Motor neuron (in vitro differentiated cells): Measurements from ENCODE around the gene MANBA. TPM values are rescaled to one million over a fixed set of nuclear protein-coding genes. Genes with fewer than 3 reads are reported as not detected.
A peak's percentile ranks its signal among the peaks of the same experiment; 100 is the strongest.

Experiments used
- ATAC-seq, 8 experiments: fragments of 200-7000 bp; cut with Tn5 transposase; replicated peaks in 6 of 8; 2 replicates each; pipeline ENCODE4 v1.8.0; 2021; ENCODE audit warnings: mild to moderate bottlenecking in 8 of 8, moderate library complexity in 8 of 8
- H3K27ac ChIP-seq, 2 donors: fragments of 250-450 bp; sonication (Bioruptor Pico); 2 replicates each; pipeline ENCODE4 v1.9.0; 2021; ENCODE audit warnings: antibody characterized with exemption in 2 of 2, mild to moderate bottlenecking in 2 of 2, moderate library complexity in 1 of 2
- H3K4me1 ChIP-seq, 2 donors: fragments of 250-450 bp; sonication (Bioruptor Pico); replicated peaks in 1 of 2; 2 replicates each; pipeline ENCODE4 v1.6.1; 2021; ENCODE audit warnings: antibody characterized with exemption in 2 of 2, mild to moderate bottlenecking in 2 of 2, moderate library complexity in 1 of 2
- H3K4me3 ChIP-seq, 5 donors: fragments of 250-450 bp; sonication (Bioruptor Pico); 2 replicates each; pipeline ENCODE4 v1.9.0; 2021; ENCODE audit warnings: antibody characterized with exemption in 5 of 5, mild to moderate bottlenecking in 5 of 5, moderate library complexity in 4 of 5
- WGBS, 10 experiments: fragments of 450-650 bp; shearing (Covaris generic); methylation state at CpG; one replicate each; pipeline ENCODE4 v1.0.0; 2022; 5-methylcytosine and 5-hydroxymethylcytosine counted together
- in situ Hi-C, 9 experiments: fragments of 400-800 bp; cut with MboI; loops; one replicate each; pipeline ENCODE4 v1.15.0; 2021; ENCODE audit warnings: low sequenced_read_pairs in 9 of 9, low pct_unique_long_range_greater_than_20kb in 2 of 9; ENCODE audit not compliant: unreplicated experiment in 9 of 9
- total RNA-seq, 8 experiments: library from RNA; unstranded; fragments of 300-600 nt; gene quantifications; 2 replicates each; pipeline versions ENCODE4 v1.2.3 to v1.2.4, GENCODE V29; 2022

The MANBA gene
- total RNA-seq, 8 experiments from 2014 or later: 8.9 to 39.1 (median 21.8) TPM

- in situ Hi-C loops: no loop called here
- peak in 1 of 8 experiments; percentile 24 for ATAC-seq
These were observed 82.0 kb downstream of the MANBA start for GRCh38 chr4:102678695-102679335.

GRCh38 chr4:102678107-102678506 is 82.7 kb downstream of the MANBA start:
- ATAC-seq: no peak
- 90 to 100% (median 100%) methylated on average over 1 to 2 of the region's 2 CpGs; no CpG with 5 or more reads in 2 of the 10 experiments for WGBS, 10 experiments
- in situ Hi-C loops: no loop called here
- H3K4me1 ChIP-seq: peaks cover 0 to 4% of the 10 kb centered on the region in 2 donors
- H3K4me3 ChIP-seq: no peak overlapping the region
- no peak overlapping the region for H3K27ac ChIP-seq

More at GRCh38 chr4:102678695-102679335, 82.0 kb downstream of the MANBA start:
- H3K27ac ChIP-seq: no peak overlapping the region
- no peak overlapping the region for H3K4me3 ChIP-seq
- peaks cover 0 to 4% of the 10 kb centered on the region in 2 donors for H3K4me1 ChIP-seq
- WGBS, 10 experiments: 57 to 100% (median 80%) methylated on average over 2 to 4 of the region's 4 CpGs

- H3K4me1 ChIP-seq: peaks cover 0 to 4% of the 10 kb centered on the region in 2 donors
These were observed 85.6 kb downstream of the MANBA start for GRCh38 chr4:102675141-102675540.

GRCh38 chr4:102667001-102667400 is 93.8 kb downstream of the MANBA start:
- 78 to 100% (median 86%) methylated on average over 1 of the region's 1 CpG; no CpG with 5 or more reads in 2 of the 10 experiments for WGBS, 10 experiments
- ATAC-seq: peak in 2 of 8 experiments; percentile 64 to 87
- in situ Hi-C loops: no loop called here
- no peaks in the 10 kb centered on the region for H3K4me1 ChIP-seq
- no peak overlapping the region for H3K4me3 ChIP-seq
- no peak overlapping the region for H3K27ac ChIP-seq

More at GRCh38 chr4:102675141-102675540, 85.6 kb downstream of the MANBA start:
- ATAC-seq: peak in 1 of 8 experiments; percentile 52
- WGBS, 10 experiments: 50 to 100% (median 88%) methylated on average over 1 of the region's 1 CpG; no CpG with 5 or more reads in 2 of the 10 experiments
- no peak overlapping the region for H3K4me3 ChIP-seq
- H3K27ac ChIP-seq: no peak overlapping the region
- in situ Hi-C loops: no loop called here

GRCh38 chr4:102665527-102665926 is 95.2 kb downstream of the MANBA start:
- no peak overlapping the region for H3K27ac ChIP-seq
- 64 to 100% (median 83%) methylated on average over 1 to 3 of the region's 3 CpGs; no CpG with 5 or more reads in 1 of the 10 experiments for WGBS, 10 experiments
- ATAC-seq: peak in 1 of 8 experiments; percentile 30
- no peaks in the 10 kb centered on the region for H3K4me1 ChIP-seq
- no peak overlapping the region for H3K4me3 ChIP-seq
- in situ Hi-C loops: no loop called here

GRCh38 chr4:102663073-102663472 is 97.7 kb downstream of the MANBA start:
- ATAC-seq: no peak
- in situ Hi-C loops: no loop called here
- 29 to 100% (median 87%) methylated on average over 1 of the region's 1 CpG; no CpG with 5 or more reads in 2 of the 10 experiments for WGBS, 10 experiments

DNA sequence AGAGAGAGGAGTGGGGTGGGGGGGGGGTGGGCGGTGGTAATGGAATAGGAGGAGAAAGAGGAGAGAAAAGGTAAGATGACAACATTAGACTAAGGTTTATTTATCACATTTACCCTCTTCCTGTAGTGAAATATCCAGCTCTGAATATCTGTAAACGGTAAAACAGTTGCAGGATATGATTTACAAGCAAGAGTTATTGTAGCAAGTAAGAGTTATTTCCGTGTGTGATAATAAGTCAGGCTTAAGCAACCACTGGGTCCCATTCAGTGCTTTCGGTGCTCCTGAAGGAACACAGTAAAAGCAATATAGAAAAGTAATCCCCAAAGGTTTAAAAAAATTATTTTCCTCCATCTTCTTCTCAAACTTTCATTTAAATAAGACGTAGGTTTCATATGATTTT is 103.6 kb downstream of the MANBA start:
- Histone ChIP-seq H3K27ac (no peak overlapping the region), H3K4me3 (no peak overlapping the region), H3K4me1 (no peaks in the 10 kb centered on the region)
- in situ Hi-C loops: no loop called here
- no peak for ATAC-seq
- 0 to 100% (median 78%) methylated on average over 1 to 5 of the region's 5 CpGs for WGBS, 10 experiments

More at GRCh38 chr4:102663073-102663472, 97.7 kb downstream of the MANBA start:
- H3K4me1 ChIP-seq: no peaks in the 10 kb centered on the region
- H3K4me3 ChIP-seq: no peak overlapping the region
- H3K27ac ChIP-seq: no peak overlapping the region

DNA sequence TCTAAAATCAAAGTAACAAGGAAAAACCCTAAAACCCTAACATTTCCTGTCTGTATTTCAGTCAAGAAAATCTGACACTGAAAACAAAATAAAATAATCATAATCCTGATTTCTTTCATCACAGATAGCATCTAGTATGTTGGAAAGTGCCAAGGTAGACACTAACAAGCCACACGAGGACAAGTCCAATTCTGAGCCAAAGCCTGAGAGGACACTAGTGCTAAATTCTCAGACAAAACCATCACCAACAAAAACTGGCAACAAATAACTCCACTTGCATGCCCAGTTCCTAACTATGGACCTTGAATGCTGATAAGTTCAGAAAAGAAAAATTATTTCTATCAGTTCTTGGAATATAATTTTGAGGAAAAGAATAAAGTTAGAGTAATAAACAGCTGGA is 113.7 kb downstream of the MANBA start:
- in situ Hi-C loops: no loop called here
- Histone ChIP-seq H3K4me1 (peaks cover 0 to under 1% of the 10 kb centered on the region in 2 donors), H3K27ac (no peak overlapping the region), H3K4me3 (no peak overlapping the region)
- WGBS, 10 experiments: 13 to 100% (median 81%) methylated on average over 1 of the region's 1 CpG; no CpG with 5 or more reads in 4 of the 10 experiments
- no peak for ATAC-seq

GRCh38 chr4:102642631-102643298 is 118.0 kb downstream of the MANBA start:
- H3K4me1 ChIP-seq: peaks cover 3 to 4% of the 10 kb centered on the region in 2 donors
- ATAC-seq: peak in 1 of 8 experiments; percentile 21
- no peak overlapping the region for H3K4me3 ChIP-seq
- in situ Hi-C loops: no loop called here
- whole genome bisulfite sequencing, 10 experiments: 48 to 100% (median 84%) methylated on average over 1 to 5 of the region's 5 CpGs
- H3K27ac ChIP-seq: no peak overlapping the region

- in situ Hi-C loops: no loop called here
- Histone ChIP-seq H3K27ac (no peak overlapping the region), H3K4me1 (peaks cover 3 to 4% of the 10 kb centered on the region in 2 donors), H3K4me3 (no peak overlapping the region)
- peak in 5 of 8 experiments; percentile 57 to 81 (median 75) for ATAC-seq
These were observed 119.0 kb downstream of the MANBA start for GRCh38 chr4:102641793-102642192.

DNA sequence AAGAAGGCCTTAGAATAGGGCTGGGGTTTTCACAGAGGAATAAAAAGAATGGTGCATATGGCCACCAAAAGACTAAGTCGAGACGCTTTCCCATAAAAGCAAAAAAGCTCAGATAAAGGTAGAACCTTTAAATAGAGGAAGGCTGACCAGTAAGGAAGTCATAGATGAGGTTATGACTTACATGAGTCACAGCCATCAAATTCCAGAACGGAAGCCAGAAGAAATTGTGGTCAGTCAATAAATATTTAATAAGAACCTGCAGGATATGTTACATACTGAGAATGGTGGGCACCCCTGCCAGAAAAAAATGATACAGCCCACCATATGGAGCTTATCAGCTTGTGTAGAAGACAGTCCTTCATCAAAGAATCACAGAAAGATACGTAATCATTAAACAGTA is 120.1 kb downstream of the MANBA start:
- WGBS, 10 experiments: 77 to 100% (median 93%) methylated on average over 1 to 4 of the region's 4 CpGs; no CpG with 5 or more reads in 1 of the 10 experiments
- Histone ChIP-seq H3K4me3 (no peak overlapping the region), H3K4me1 (peaks cover 3 to 4% of the 10 kb centered on the region in 2 donors), H3K27ac (no peak overlapping the region)
- in situ Hi-C loops: no loop called here
- no peak for ATAC-seq

GRCh38 chr4:102639598-102639997 is 121.2 kb downstream of the MANBA start:
- Histone ChIP-seq H3K4me3 (no peak overlapping the region), H3K27ac (no peak overlapping the region), H3K4me1 (peaks cover 3 to 4% of the 10 kb centered on the region in 2 donors)
- no peak for ATAC-seq
- 80 to 100% (median 97%) methylated on average over 1 to 7 of the region's 7 CpGs for WGBS, 10 experiments
- in situ Hi-C loops: no loop called here

GRCh38 chr4:102638621-102639020 is 122.1 kb downstream of the MANBA start:
- Histone ChIP-seq H3K27ac (no peak overlapping the region), H3K4me3 (no peak overlapping the region), H3K4me1 (peaks cover 3 to 4% of the 10 kb centered on the region in 2 donors)
- in situ Hi-C loops: no loop called here
- WGBS, 10 experiments: 0 to 100% (median 82%) methylated on average over 1 of the region's 1 CpG; no CpG with 5 or more reads in 3 of the 10 experiments
- ATAC-seq: peak in 2 of 8 experiments; percentile 40 to 64
